SH-SY5Y (cell line): ENCODE data around the gene BICDL2.

Experiments used
- GATA2 ChIP-seq: IDR thresholded peaks from 2 replicates; pipeline ENCODE4 v1.6.1; 2011; ENCODE audit warnings: mild to moderate bottlenecking, low read depth, low read length
- GATA3 ChIP-seq: IDR thresholded peaks from 2 replicates; pipeline ENCODE4 v1.6.1; 2011; ENCODE audit warnings: low read depth, mild to moderate bottlenecking, low read length, moderate library complexity

- TF ChIP-seq GATA2 = no peak
- no peak for TF ChIP-seq GATA3
Measured at GRCh38 chr16:3036726-3037315, at the start of gene BICDL2.
